Spleen (tissue), 11 donors: ENCODE data around the gene UXT. TPM values are rescaled to one million over a fixed set of nuclear protein-coding genes. Genes with fewer than 3 reads are reported as not detected.

Experiments
- DNase-seq: peaks from one replicate; pipeline ENCODE4 v3.0.0-alpha.2; 2020
- H3K27ac ChIP-seq, 8 donors: fragments of 200-600 bp; sonication (generic) in 7 of 8; 1 replicate in 4 of 8; 2 replicates in 4 of 8; pipeline versions ENCODE4 v1.5.0 to v1.8.0; 2016 to 2021; ENCODE audit warnings: inconsistent platforms in 4 of 8, mild to moderate bottlenecking in 4 of 8, moderate library complexity in 1 of 8
- H3K27me3 ChIP-seq, 7 donors: fragments of 200-600 bp; sonication (generic) in 6 of 7; replicated peaks in 1 of 7; 1 replicate in 4 of 7; 2 replicates in 3 of 7; pipeline versions ENCODE4 v1.5.0 to v1.8.0; 2016 to 2021; ENCODE audit warnings: inconsistent platforms in 3 of 7, mild to moderate bottlenecking in 1 of 7
- H3K36me3 ChIP-seq, 6 donors: fragments of 200-600 bp; sonication (generic) in 5 of 6; 1 replicate in 4 of 6; 2 replicates in 2 of 6; pipeline versions ENCODE4 v1.5.0 to v1.8.0; 2016 to 2021; ENCODE audit warnings: inconsistent platforms in 2 of 6
- H3K4me1 ChIP-seq, 6 donors: fragments of 200-600 bp; sonication (generic) in 5 of 6; 1 replicate in 3 of 6; 2 replicates in 3 of 6; pipeline versions ENCODE4 v1.5.0 to v1.8.0; 2016 to 2021; ENCODE audit warnings: inconsistent platforms in 3 of 6
- H3K4me3 ChIP-seq, 8 donors: fragments of 200-600 bp; sonication (generic) in 7 of 8; 1 replicate in 4 of 8; 2 replicates in 4 of 8; pipeline versions ENCODE4 v1.5.0 to v1.8.0; 2016 to 2021; ENCODE audit warnings: inconsistent platforms in 4 of 8, mild to moderate bottlenecking in 4 of 8, moderate library complexity in 2 of 8
- H3K9me3 ChIP-seq, 8 donors: fragments of 200-600 bp; sonication (generic) in 7 of 8; 1 replicate in 4 of 8; 2 replicates in 4 of 8; pipeline versions ENCODE4 v1.5.0 to v1.8.0; 2016 to 2021; ENCODE audit warnings: inconsistent platforms in 4 of 8
- CTCF ChIP-seq, 11 experiments: fragments of 200-600 bp in 7 of 11; fragments of 450-650 bp in 4 of 11; sonication (generic) in 4 of 11; IDR thresholded peaks in 8 of 11; conservative IDR thresholded peaks in 3 of 11; 1 replicate in 7 of 11; 2 replicates in 4 of 11; pipeline versions ENCODE4 v1.4.0 to v1.8.0; 2016 to 2021; ENCODE audit warnings: antibody characterized with exemption in 11 of 11, inconsistent platforms in 4 of 11, mild to moderate bottlenecking in 1 of 11
- POLR2A ChIP-seq, 3 donors: fragments of 450-650 bp; IDR thresholded peaks; one replicate each; pipeline ENCODE4 v1.5.1; 2017; ENCODE audit warnings: antibody characterized with exemption in 3 of 3, mild to moderate bottlenecking in 1 of 3
- POLR2AphosphoS5 ChIP-seq, 3 donors: sonication (generic); formaldehyde crosslinking; IDR thresholded peaks; one replicate each; pipeline ENCODE4 v1.5.1; 2017; ENCODE audit warnings: antibody characterized with exemption in 3 of 3
- WGBS, 5 donors: extraction: QIAGEN DNeasy Blood & Tissue Kit in 3 of 5; methylation state at CpG; one replicate each; pipeline versions ENCODE4 v1.1.5 to v1.1.7; 2013 to 2018; 5-methylcytosine and 5-hydroxymethylcytosine counted together
- intact Hi-C: fragments of 100-400 bp; cut with DNase I; formaldehyde crosslinking; loops from one replicate; pipeline ENCODE4 v1.15.0; 2023; ENCODE audit warnings: low total_unique reads
- polyA plus RNA-seq, 3 donors: library from polyadenylated mRNA; stranded (reverse); fragments of 200-250 nt; gene quantifications; one replicate each; pipeline ENCODE4 v1.2.1, GENCODE V29; 2013
- total RNA-seq, 7 donors: library from RNA; depleted of rRNA in 3 of 7; stranded (reverse); fragments of >200 nt in 3 of 7; fragmentation: NEBNext Ultra II Directional in 4 of 7; extraction: Animal tissue kit (Norgen Biotek cat#: 25700) in 4 of 7; gene quantifications; one replicate each; pipeline versions ENCODE4 v1.1.0 to v1.2.1, GENCODE V29; 2016 to 2021
- donor health status: healthy with polysubstance abuse.
- donor health status: DM: no; HTN: no; CAD: no; lungs with moderate emphysema.
- donor health status: DM: no; HTN: no; CAD: no.
- donor health status: Bipolar disorder and iron deficiency.
- donor health status: healthy.
- donor health status: DM: no; HTN: no; CAD: no.
- donor health status: DM: yes; HTN: yes; CAD: no.

UXT gene
- total and polyA plus RNA-seq, 10 donors = 83.0 to 274 (median 124) TPM

GRCh38 chrX:47623540-47624027 is 35.4 kb downstream of the UXT start:
- H3K4me3 ChIP-seq = peak overlapping the region in 5 of 8 donors; percentile 12 to 61 (median 15)
- peak; percentile 79 for DNase-seq
- intact Hi-C loops = no loop called here
- H3K27me3 ChIP-seq = peaks cover 0 to 27% (median 4%) of the 10 kb centered on the region in 7 donors
- peaks cover 0 to 37% (median 0%) of the 10 kb centered on the region in 6 donors for H3K36me3 ChIP-seq
- TF ChIP-seq POLR2AphosphoS5 (IDR thresholded peaks at IDR 0.05) (peak in 2 of 3 donors; percentile 56 to 68), POLR2A (IDR thresholded peaks at IDR 0.05) (no peak)
- no peak overlapping the region for H3K27ac ChIP-seq
- H3K9me3 ChIP-seq = no peaks in the 10 kb centered on the region
- WGBS, 5 donors = 0 to 41% (median 18%) methylated on average over 35 of the region's 35 CpGs; no CpG with 5 or more reads in 1 of the 5 donors
- H3K4me1 ChIP-seq = peaks cover 0 to 34% (median 8%) of the 10 kb centered on the region in 6 donors

GRCh38 chrX:47621851-47622250 is 37.1 kb downstream of the UXT start:
- intact Hi-C loops = no loop called here

GRCh38 chrX:47620303-47620685 is 38.7 kb downstream of the UXT start:
- 47 to 68% (median 53%) methylated on average over 7 to 9 of the region's 9 CpGs for WGBS, 5 donors
- peaks cover 0 to 7% (median 0%) of the 10 kb centered on the region in 6 donors for H3K36me3 ChIP-seq
- peak overlapping the region in 1 of 8 donors; percentile 67 for H3K4me3 ChIP-seq
- H3K27ac ChIP-seq = no peak overlapping the region
- no peak for TF ChIP-seq POLR2A (IDR thresholded peaks at IDR 0.05)
- no peak for TF ChIP-seq CTCF (IDR thresholded peaks at IDR 0.05 in 8 of 11, conservative IDR thresholded peaks at IDR 0.05 in 3 of 11)
- TF ChIP-seq POLR2AphosphoS5 (IDR thresholded peaks at IDR 0.05) = no peak
- H3K9me3 ChIP-seq = no peaks in the 10 kb centered on the region
- peaks cover 0 to 26% (median 8%) of the 10 kb centered on the region in 6 donors for H3K4me1 ChIP-seq
- intact Hi-C loops = no loop called here
- H3K27me3 ChIP-seq = peaks cover 0 to 27% (median 4%) of the 10 kb centered on the region in 7 donors
- DNase-seq = no peak

More at GRCh38 chrX:47621851-47622250, 37.1 kb downstream of the UXT start:
- no peaks in the 10 kb centered on the region for H3K9me3 ChIP-seq
- WGBS, 5 donors = 77 to 94% (median 92%) methylated on average over 6 of the region's 6 CpGs
- no peak overlapping the region for H3K27ac ChIP-seq
- peaks cover 0 to 27% (median 4%) of the 10 kb centered on the region in 7 donors for H3K27me3 ChIP-seq
- DNase-seq = no peak
- peaks cover 0 to 23% (median 0%) of the 10 kb centered on the region in 6 donors for H3K36me3 ChIP-seq
- H3K4me3 ChIP-seq = no peak overlapping the region
- peaks cover 0 to 26% (median 8%) of the 10 kb centered on the region in 6 donors for H3K4me1 ChIP-seq
- TF ChIP-seq POLR2AphosphoS5 (IDR thresholded peaks at IDR 0.05) = no peak
- TF ChIP-seq POLR2A (IDR thresholded peaks at IDR 0.05) = no peak
- TF ChIP-seq CTCF (IDR thresholded peaks at IDR 0.05 in 8 of 11, conservative IDR thresholded peaks at IDR 0.05 in 3 of 11) = no peak

GRCh38 chrX:47619486-47620302 is 39.3 kb downstream of the UXT start, which contains the start of gene SYN1:
Gene SYN1 (minus strand): TSS chrX:47619857. CDS start chrX:47619728, 129 bp downstream.
- peak within 1 kb of the TSS in 7 of 8 donors; percentile 14 to 67 (median 32) for H3K4me3 ChIP-seq
- peak; percentile 93 for DNase-seq

More at GRCh38 chrX:47619486-47620302, 39.3 kb downstream of the UXT start, which contains the start of gene SYN1:
- TF ChIP-seq CTCF (IDR thresholded peaks at IDR 0.05 in 8 of 11, conservative IDR thresholded peaks at IDR 0.05 in 3 of 11) (peak in 6 of 11 experiments; percentile 27 to 58 (median 44)), POLR2A (IDR thresholded peaks at IDR 0.05) (no peak), POLR2AphosphoS5 (IDR thresholded peaks at IDR 0.05) (peak; percentile 33 to 81 (median 68))
- H3K27me3 ChIP-seq = peaks cover 0 to 27% (median 4%) of the 10 kb centered on the region in 7 donors
- H3K27ac ChIP-seq = peak within 1 kb of the TSS in 1 of 8 donors; percentile 37
- 2 to 49% (median 28%) methylated on average over 3 to 87 of the region's 88 CpGs for WGBS, 5 donors
- peaks cover 0 to 26% (median 8%) of the 10 kb centered on the region in 6 donors for H3K4me1 ChIP-seq
- H3K9me3 ChIP-seq = no peaks in the 10 kb centered on the region
- intact Hi-C loops = no loop called here
- H3K36me3 ChIP-seq = peaks cover 0 to 1% (median 0%) of the 10 kb centered on the region in 6 donors
